ENCODE data around the gene MFSD1. TPM values are rescaled to one million over a fixed set of nuclear protein-coding genes. Genes with fewer than 3 reads are reported as not detected.

MFSD1 gene
- total and polyA plus RNA-seq, 12 donors = 20.4 to 118 (median 76.9) TPM

DNA sequence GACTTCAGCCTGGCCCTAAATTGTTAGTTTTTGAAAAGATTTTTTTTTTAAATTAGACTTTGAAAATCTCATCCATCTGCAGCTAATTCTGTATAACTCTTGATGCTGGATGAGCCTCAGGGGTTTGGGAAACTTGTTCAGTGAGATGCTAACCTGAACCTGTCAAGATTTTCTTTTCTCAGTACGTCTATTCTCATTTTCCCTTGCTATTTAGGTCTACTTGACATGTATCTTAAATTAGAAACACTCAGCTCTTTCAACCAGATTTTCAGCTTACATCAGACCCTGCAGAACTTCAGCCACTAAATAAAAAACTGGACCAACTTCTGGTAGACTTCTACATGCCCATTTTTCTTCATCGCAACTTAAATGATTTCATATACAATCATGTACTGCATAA, 61.4 kb downstream of the MFSD1 start:
- TF ChIP-seq, protein P1, sequence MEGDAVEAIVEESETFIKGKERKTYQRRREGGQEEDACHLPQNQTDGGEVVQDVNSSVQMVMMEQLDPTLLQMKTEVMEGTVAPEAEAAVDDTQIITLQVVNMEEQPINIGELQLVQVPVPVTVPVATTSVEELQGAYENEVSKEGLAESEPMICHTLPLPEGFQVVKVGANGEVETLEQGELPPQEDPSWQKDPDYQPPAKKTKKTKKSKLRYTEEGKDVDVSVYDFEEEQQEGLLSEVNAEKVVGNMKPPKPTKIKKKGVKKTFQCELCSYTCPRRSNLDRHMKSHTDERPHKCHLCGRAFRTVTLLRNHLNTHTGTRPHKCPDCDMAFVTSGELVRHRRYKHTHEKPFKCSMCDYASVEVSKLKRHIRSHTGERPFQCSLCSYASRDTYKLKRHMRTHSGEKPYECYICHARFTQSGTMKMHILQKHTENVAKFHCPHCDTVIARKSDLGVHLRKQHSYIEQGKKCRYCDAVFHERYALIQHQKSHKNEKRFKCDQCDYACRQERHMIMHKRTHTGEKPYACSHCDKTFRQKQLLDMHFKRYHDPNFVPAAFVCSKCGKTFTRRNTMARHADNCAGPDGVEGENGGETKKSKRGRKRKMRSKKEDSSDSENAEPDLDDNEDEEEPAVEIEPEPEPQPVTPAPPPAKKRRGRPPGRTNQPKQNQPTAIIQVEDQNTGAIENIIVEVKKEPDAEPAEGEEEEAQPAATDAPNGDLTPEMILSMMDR (IDR thresholded peaks at IDR 0.05) = no peak
- H3K4me1 ChIP-seq (replicated peaks in 1 of 2) = no peaks in the 10 kb centered on the region
- no peaks in the 10 kb centered on the region for H3K36me3 ChIP-seq (replicated peaks in 1 of 2)
- H3K4me3 ChIP-seq = no peak overlapping the region
- no peaks in the 10 kb centered on the region for H3K27me3 ChIP-seq
- 87 to 93% (median 91%) methylated on average over 2 of the region's 2 CpGs for WGBS, 4 donors
- intact Hi-C loops (cut with DNase I) = no loop called here
- H3K27ac ChIP-seq = no peak overlapping the region
- no peaks in the 10 kb centered on the region for H3K9me3 ChIP-seq (replicated peaks in 1 of 3)
- no peak for DNase-seq

DNA sequence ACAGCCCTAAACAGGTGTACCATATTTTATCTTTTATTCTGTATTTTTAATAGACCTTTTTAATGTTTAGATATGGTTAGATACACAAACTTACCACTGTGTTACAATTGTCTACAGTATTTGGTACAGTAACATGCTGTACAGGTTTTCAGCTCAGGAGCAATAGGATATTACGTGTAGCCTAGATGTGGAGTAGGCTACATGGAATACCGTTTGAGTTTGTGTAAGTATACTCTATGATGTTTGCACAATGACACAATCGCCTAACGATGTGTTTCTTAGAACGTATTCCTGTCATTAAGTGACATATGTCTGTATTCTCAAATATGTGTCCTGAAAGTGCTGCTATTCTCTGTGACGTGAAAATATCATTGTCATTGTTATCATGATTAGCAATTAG, 62.6 kb downstream of the MFSD1 start:
- intact Hi-C loops (cut with DNase I) = no loop called here
- no peak for TF ChIP-seq POLR2A (IDR thresholded peaks at IDR 0.05)
- TF ChIP-seq, protein P1 (IDR thresholded peaks at IDR 0.05) = no peak
- no peak overlapping the region for H3K4me3 ChIP-seq
- H3K27me3 ChIP-seq = no peaks in the 10 kb centered on the region
- H3K9me3 ChIP-seq (replicated peaks in 1 of 3) = no peaks in the 10 kb centered on the region
- no peaks in the 10 kb centered on the region for H3K4me1 ChIP-seq (replicated peaks in 1 of 2)
- no peak for DNase-seq
- 85 to 91% (median 87%) methylated on average over 6 of the region's 6 CpGs for WGBS, 4 donors
- H3K36me3 ChIP-seq (replicated peaks in 1 of 2) = no peaks in the 10 kb centered on the region
- no peak overlapping the region for H3K27ac ChIP-seq

DNA sequence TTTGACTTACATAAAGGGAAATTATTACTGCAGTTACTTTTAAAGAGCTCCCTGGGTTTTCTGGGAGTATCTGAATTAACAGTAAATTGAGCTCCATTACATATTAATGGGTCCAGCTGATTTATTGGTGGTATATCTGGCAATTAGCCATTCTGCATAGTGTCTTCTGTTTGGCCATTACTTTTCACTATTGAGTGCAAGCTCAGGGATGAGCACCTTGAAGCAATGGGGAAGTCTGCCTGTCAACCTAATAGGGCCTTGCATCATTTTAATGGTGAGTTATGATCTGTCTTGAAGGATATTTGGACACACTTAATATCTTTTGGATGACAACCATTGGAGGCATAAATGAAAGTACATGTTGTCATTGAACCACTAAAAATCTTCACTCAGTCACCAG, 73.8 kb downstream of the MFSD1 start:
- Histone ChIP-seq H3K36me3 (replicated peaks in 1 of 2) (no peaks in the 10 kb centered on the region), H3K27me3 (no peaks in the 10 kb centered on the region), H3K9me3 (replicated peaks in 1 of 3) (no peaks in the 10 kb centered on the region), H3K4me1 (replicated peaks in 1 of 2) (no peaks in the 10 kb centered on the region), H3K27ac (no peak overlapping the region), H3K4me3 (no peak overlapping the region)
- TF ChIP-seq POLR2A (IDR thresholded peaks at IDR 0.05) = no peak
- TF ChIP-seq, protein P1 (IDR thresholded peaks at IDR 0.05) = no peak
- intact Hi-C loops (cut with DNase I) = no loop called here
- DNase-seq = no peak

Other genes starting within 250 kb of the MFSD1 start
- 10 to 100 TPM in 3 of 9 donors, 1 to 10 TPM in 6; 4.3 to 38.0 (median 7.4) TPM for gene MLF1, start 230.9 kb upstream of the MFSD1 start, total RNA-seq
- gene MLF1, start 230.9 kb upstream of the MFSD1 start, polyA plus RNA-seq = 1 to 10 TPM; 3.7 to 9.0 (median 4.7) TPM
- gene GFM1, start 157.5 kb upstream of the MFSD1 start, total RNA-seq = 100 to 1,000 TPM in 1 of 9 donors, 10 to 100 TPM in 8; 31.3 to 112 (median 61.0) TPM
- 10 to 100 TPM in 2 of 3 donors, 1 to 10 TPM in 1; 7.3 to 82.4 (median 11.3) TPM for gene GFM1, start 157.5 kb upstream of the MFSD1 start, polyA plus RNA-seq
- 100 to 1,000 TPM in 1 of 9 donors, 10 to 100 TPM in 8; 20.5 to 100 (median 59.8) TPM for gene LXN, start 129.4 kb upstream of the MFSD1 start, total RNA-seq
- gene LXN, start 129.4 kb upstream of the MFSD1 start, polyA plus RNA-seq = 10 to 100 TPM; 23.5 to 60.6 (median 42.0) TPM
- 100 to 1,000 TPM in 2 of 9 donors, 10 to 100 TPM in 5, 1 to 10 TPM in 2; 2.1 to 204 (median 32.1) TPM for gene RARRES1, start 69.6 kb upstream of the MFSD1 start, total RNA-seq
- 10 to 100 TPM in 1 of 3 donors, 1 to 10 TPM in 2; 8.2 to 19.7 (median 9.7) TPM for gene RARRES1, start 69.6 kb upstream of the MFSD1 start, polyA plus RNA-seq

All from adrenal gland (tissue), 12 donors.